H9 (cell line): Measurements from ENCODE around the gene CHIT1. TPM values are rescaled to one million over a fixed set of nuclear protein-coding genes. Genes with fewer than 3 reads are reported as not detected.

ENCODE experiments used
- DNase-seq: peaks from one replicate; pipeline ENCODE4 v3.0.0-alpha.2; 2017
- H2AFZ ChIP-seq: one replicate; pipeline ENCODE4 v1.6.1; 2013; ENCODE audit warnings: mild to moderate bottlenecking, low read length, control low read depth, moderate library complexity
- H2AK5ac ChIP-seq: 2 replicates; pipeline ENCODE4 v1.6.1; 2013; ENCODE audit warnings: low read length, control low read depth, mixed read lengths; ENCODE audit not compliant: insufficient read length
- H2BK120ac ChIP-seq: one replicate; pipeline ENCODE4 v1.6.1; 2013; ENCODE audit warnings: low read depth, mild to moderate bottlenecking, low read length, control low read depth, inconsistent platforms; ENCODE audit not compliant: poor library complexity, severe bottlenecking
- H2BK12ac ChIP-seq: 2 replicates; pipeline ENCODE4 v1.6.1; 2013; ENCODE audit warnings: low read length, control low read depth, mixed read lengths, low read depth; ENCODE audit not compliant: insufficient read length
- H2BK15ac ChIP-seq: 2 replicates; pipeline ENCODE4 v1.6.1; 2013; ENCODE audit warnings: low read depth, low read length, control low read depth
- H2BK20ac ChIP-seq: one replicate; pipeline ENCODE4 v1.6.1; 2013; ENCODE audit warnings: low read depth, mild to moderate bottlenecking, low read length, control low read depth, inconsistent platforms; ENCODE audit not compliant: poor library complexity, severe bottlenecking
- H2BK5ac ChIP-seq: 2 replicates; pipeline ENCODE4 v1.6.1; 2013; ENCODE audit warnings: low read length, control low read depth, mixed read lengths; ENCODE audit not compliant: insufficient read length
- H3K14ac ChIP-seq: 2 replicates; pipeline ENCODE4 v1.6.1; 2013; ENCODE audit warnings: low read length, control low read depth; ENCODE audit not compliant: insufficient read depth
- H3K18ac ChIP-seq: 2 replicates; pipeline ENCODE4 v1.6.1; 2013; ENCODE audit warnings: low read depth, mild to moderate bottlenecking, mixed read lengths, low read length, control low read depth; ENCODE audit not compliant: insufficient read length
- H3K23ac ChIP-seq: 2 replicates; pipeline ENCODE4 v1.6.1; 2013; ENCODE audit warnings: low read length, control low read depth, mixed read lengths, low read depth; ENCODE audit not compliant: insufficient read length
- H3K23me2 ChIP-seq: 2 replicates; pipeline ENCODE4 v1.6.1; 2013; ENCODE audit warnings: low read depth, mild to moderate bottlenecking, mixed read lengths, low read length, control low read depth; ENCODE audit not compliant: insufficient read length, poor library complexity, severe bottlenecking
- H3K27ac ChIP-seq: 2 replicates; pipeline ENCODE4 v1.5.1; 2013; ENCODE audit warnings: low read length, control low read depth, mixed read lengths, low read depth; ENCODE audit not compliant: insufficient read length
- H3K27me3 ChIP-seq: 2 replicates; pipeline ENCODE4 v1.6.1; 2013; ENCODE audit warnings: low read length, control low read depth, inconsistent platforms; ENCODE audit not compliant: insufficient read depth
- H3K4ac ChIP-seq: 2 replicates; pipeline ENCODE4 v1.6.1; 2013; ENCODE audit warnings: low read depth, mild to moderate bottlenecking, control low read depth, inconsistent platforms, low read length, moderate library complexity
- H3K4me1 ChIP-seq: 2 replicates; pipeline ENCODE4 v1.6.1; 2013; ENCODE audit warnings: low read length, control low read depth, inconsistent platforms; ENCODE audit not compliant: insufficient read depth
- H3K4me2 ChIP-seq: 2 replicates; pipeline ENCODE4 v1.6.1; 2013; ENCODE audit warnings: low read length, control low read depth, mixed read lengths; ENCODE audit not compliant: insufficient read length, insufficient read depth
- H3K56ac ChIP-seq: 2 replicates; pipeline ENCODE4 v1.6.1; 2013; ENCODE audit warnings: low read depth, mild to moderate bottlenecking, mixed read lengths, low read length, control low read depth; ENCODE audit not compliant: insufficient read length
- H3K79me1 ChIP-seq: 2 replicates; pipeline ENCODE4 v1.6.1; 2013; ENCODE audit warnings: low read depth, mild to moderate bottlenecking, moderate library complexity, low read length, control low read depth, inconsistent platforms; ENCODE audit not compliant: insufficient read depth, poor library complexity, severe bottlenecking
- H3K79me2 ChIP-seq: 2 replicates; pipeline ENCODE4 v1.6.1; 2013; ENCODE audit warnings: low read length, control low read depth, inconsistent platforms; ENCODE audit not compliant: insufficient read depth
- H3K9ac ChIP-seq: 2 replicates; pipeline ENCODE4 v1.6.1; 2013; ENCODE audit warnings: low read length, control low read depth, mixed read lengths; ENCODE audit not compliant: insufficient read length; ENCODE audit errors: extremely low read depth
- H3K9me3 ChIP-seq: one replicate; pipeline ENCODE4 v1.6.1; 2013; ENCODE audit warnings: low read depth, low read length, inconsistent platforms; ENCODE audit not compliant: control insufficient read depth
- H3T11ph ChIP-seq: one replicate; pipeline ENCODE4 v1.6.1; 2013; ENCODE audit warnings: mild to moderate bottlenecking, low read length, control low read depth, inconsistent platforms
- H4K20me1 ChIP-seq: one replicate; pipeline ENCODE4 v1.6.1; 2013; ENCODE audit not compliant: control insufficient read depth, insufficient read length, insufficient read depth
- H4K5ac ChIP-seq: 2 replicates; pipeline ENCODE4 v1.6.1; 2013; ENCODE audit warnings: low read depth, mild to moderate bottlenecking, mixed read lengths, low read length, control low read depth; ENCODE audit not compliant: insufficient read length
- H4K8ac ChIP-seq: replicated peaks from 2 replicates; pipeline ENCODE4 v1.6.1; 2013; ENCODE audit warnings: low read length, control low read depth, mixed read lengths, low read depth; ENCODE audit not compliant: insufficient read length
- H4K91ac ChIP-seq: 2 replicates; pipeline ENCODE4 v1.6.1; 2013; ENCODE audit warnings: low read depth, mild to moderate bottlenecking, moderate library complexity, mixed read lengths, low read length, control low read depth; ENCODE audit not compliant: insufficient read length
- H3K27ac Mint-ChIP-seq, 3 experiments: 2 replicates in 2 of 3; 3 replicates in 1 of 3; pipeline ENCODE4 v1.8.0; 2020 to 2021; ENCODE audit warnings: mixed read lengths in 3 of 3, mild to moderate bottlenecking in 1 of 3, moderate library complexity in 1 of 3
- H3K27me3 Mint-ChIP-seq: 2 replicates; pipeline ENCODE4 v1.8.0; 2021; ENCODE audit warnings: low read depth, mild to moderate bottlenecking, moderate library complexity, mixed read lengths
- H3K36me3 Mint-ChIP-seq, 3 experiments: 2 replicates in 2 of 3; 3 replicates in 1 of 3; pipeline ENCODE4 v1.8.0; 2020 to 2021; ENCODE audit warnings: low read depth in 3 of 3, mixed read lengths in 3 of 3; ENCODE audit not compliant: insufficient read depth in 1 of 3
- H3K4me1 Mint-ChIP-seq, 2 experiments: 2 replicates each; pipeline ENCODE4 v1.8.0; 2020; ENCODE audit warnings: mixed read lengths in 2 of 2
- H3K4me3 Mint-ChIP-seq, 2 experiments: 2 replicates in 1 of 2; 3 replicates in 1 of 2; pipeline ENCODE4 v1.8.0; 2020 to 2021; ENCODE audit warnings: mild to moderate bottlenecking in 2 of 2, mixed read lengths in 2 of 2, moderate library complexity in 1 of 2
- H3K9me3 Mint-ChIP-seq, 2 experiments: 2 replicates in 1 of 2; 3 replicates in 1 of 2; pipeline ENCODE4 v1.8.0; 2020; ENCODE audit warnings: mild to moderate bottlenecking in 2 of 2, mixed read lengths in 2 of 2, moderate library complexity in 1 of 2
- WGBS: extraction: QIAGEN DNeasy Blood & Tissue Kit; methylation state at CpG from one replicate; pipeline ENCODE4 v1.1.7; 2013; ENCODE audit warnings: missing lambda C conversion rate, low lambda C conversion rate, mixed read lengths; ENCODE audit not compliant: insufficient read length; ENCODE audit errors: extremely low coverage; 5-methylcytosine and 5-hydroxymethylcytosine counted together
- total RNA-seq: library from RNA; stranded (reverse); gene quantifications from 2 replicates; pipeline ENCODE4 v1.2.1, GENCODE V29; 2021
- TF ChIP-seq, protein P1 (sequence below): fragments of 200-600 bp; sonication (generic); conservative IDR thresholded peaks from 3 replicates; pipeline ENCODE4 v1.8.0; 2021; ENCODE audit warnings: antibody characterized with exemption, mild to moderate bottlenecking

Gene CHIT1
- total RNA-seq, 1 experiment from 2014 or later: not detected

DNA sequence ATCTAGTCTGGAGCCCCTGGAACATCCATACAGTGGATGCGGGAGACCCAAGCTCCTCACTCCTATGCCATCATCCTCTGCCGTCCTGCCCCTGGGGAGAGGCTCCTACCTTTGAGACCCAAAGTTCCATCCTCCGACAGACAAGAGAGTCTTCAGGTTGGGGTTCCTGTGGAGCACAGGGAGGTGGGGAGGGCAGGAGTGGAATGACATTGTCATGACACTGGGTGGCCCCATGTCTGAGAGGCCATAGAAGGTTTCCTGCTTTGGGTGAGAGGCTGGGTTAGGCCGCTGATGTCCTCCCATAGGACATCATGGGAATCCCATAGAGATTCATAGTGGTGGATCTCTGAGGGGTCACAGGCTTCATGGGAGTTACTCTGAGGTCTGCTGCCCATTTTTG, 45.0 kb downstream of the CHIT1 start:
- no peak for DNase-seq
- no peak overlapping the region for H3K14ac ChIP-seq
- H3K9ac ChIP-seq: no peak overlapping the region
- no peak overlapping the region for H3K27ac Mint-ChIP-seq
- TF ChIP-seq, protein P1, sequence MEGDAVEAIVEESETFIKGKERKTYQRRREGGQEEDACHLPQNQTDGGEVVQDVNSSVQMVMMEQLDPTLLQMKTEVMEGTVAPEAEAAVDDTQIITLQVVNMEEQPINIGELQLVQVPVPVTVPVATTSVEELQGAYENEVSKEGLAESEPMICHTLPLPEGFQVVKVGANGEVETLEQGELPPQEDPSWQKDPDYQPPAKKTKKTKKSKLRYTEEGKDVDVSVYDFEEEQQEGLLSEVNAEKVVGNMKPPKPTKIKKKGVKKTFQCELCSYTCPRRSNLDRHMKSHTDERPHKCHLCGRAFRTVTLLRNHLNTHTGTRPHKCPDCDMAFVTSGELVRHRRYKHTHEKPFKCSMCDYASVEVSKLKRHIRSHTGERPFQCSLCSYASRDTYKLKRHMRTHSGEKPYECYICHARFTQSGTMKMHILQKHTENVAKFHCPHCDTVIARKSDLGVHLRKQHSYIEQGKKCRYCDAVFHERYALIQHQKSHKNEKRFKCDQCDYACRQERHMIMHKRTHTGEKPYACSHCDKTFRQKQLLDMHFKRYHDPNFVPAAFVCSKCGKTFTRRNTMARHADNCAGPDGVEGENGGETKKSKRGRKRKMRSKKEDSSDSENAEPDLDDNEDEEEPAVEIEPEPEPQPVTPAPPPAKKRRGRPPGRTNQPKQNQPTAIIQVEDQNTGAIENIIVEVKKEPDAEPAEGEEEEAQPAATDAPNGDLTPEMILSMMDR: no peak
- H3K4me2 ChIP-seq: no peak overlapping the region
- H3K23me2 ChIP-seq: peaks cover 3% of the 10 kb centered on the region
- no peak overlapping the region for H3K56ac ChIP-seq
- no peaks in the 10 kb centered on the region for H3K9me3 ChIP-seq
- H3K4ac ChIP-seq: no peak overlapping the region
- H4K91ac ChIP-seq: no peak overlapping the region
- peaks cover 29 to 44% of the 10 kb centered on the region in 2 experiments for H3K4me1 Mint-ChIP-seq
- no CpG with 5 or more reads among the region's 4 CpGs for WGBS
- H2BK15ac ChIP-seq: no peak overlapping the region
- no peaks in the 10 kb centered on the region; the same call in none of the 2 replicates for H3K27me3 Mint-ChIP-seq
- H3K36me3 Mint-ChIP-seq: no peaks in the 10 kb centered on the region
- H3K79me1 ChIP-seq: no peaks in the 10 kb centered on the region
- H2BK20ac ChIP-seq: no peak overlapping the region
- H4K20me1 ChIP-seq: no peaks in the 10 kb centered on the region
- H3K18ac ChIP-seq: no peak overlapping the region
- peaks cover 6% of the 10 kb centered on the region; the same call in 1 of the 2 replicates for H3K4me1 ChIP-seq
- H3K27ac ChIP-seq: no peak overlapping the region
- H2BK12ac ChIP-seq: no peak overlapping the region
- no peak overlapping the region for H3K23ac ChIP-seq
- H2BK5ac ChIP-seq: no peak overlapping the region
- no peak overlapping the region for H2AFZ ChIP-seq
- H3K79me2 ChIP-seq: no peaks in the 10 kb centered on the region
- no peak overlapping the region for H3T11ph ChIP-seq
- H2AK5ac ChIP-seq: no peak overlapping the region
- H4K5ac ChIP-seq: no peak overlapping the region
- H2BK120ac ChIP-seq: no peak overlapping the region
- no peaks in the 10 kb centered on the region for H3K27me3 ChIP-seq
- no peak overlapping the region for H3K4me3 Mint-ChIP-seq
- no peak overlapping the region for H4K8ac ChIP-seq
- no peaks in the 10 kb centered on the region; a peak in 2 of 5 replicates for H3K9me3 Mint-ChIP-seq
